ENCODE measurements around the gene ARFGEF2. TPM values are rescaled to one million over a fixed set of nuclear protein-coding genes. Genes with fewer than 3 reads are reported as not detected.

ARFGEF2 gene
- total RNA-seq, 1 experiment from 2014 or later = 22.2 TPM

DNA sequence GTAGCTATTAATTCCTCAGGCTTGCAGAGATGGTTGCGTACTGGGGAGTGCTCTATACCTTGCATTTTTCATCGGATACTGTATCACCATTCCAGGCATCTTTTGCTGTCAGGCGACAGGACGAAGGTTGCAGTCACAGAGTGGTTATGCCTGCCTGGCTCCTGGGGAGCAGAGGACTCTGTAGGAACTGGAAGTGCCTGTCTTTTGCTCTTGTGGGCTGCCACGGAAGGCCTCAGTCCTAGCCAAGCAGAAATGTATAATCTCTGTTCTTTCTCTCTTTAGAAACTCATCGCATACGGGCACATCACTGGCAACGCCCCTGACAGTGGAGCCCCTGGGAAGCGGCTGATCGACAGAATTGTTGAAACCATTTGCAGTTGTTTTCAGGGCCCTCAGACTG is 29.5 kb downstream of the ARFGEF2 start (continued):
- TF ChIP-seq, protein P1, sequence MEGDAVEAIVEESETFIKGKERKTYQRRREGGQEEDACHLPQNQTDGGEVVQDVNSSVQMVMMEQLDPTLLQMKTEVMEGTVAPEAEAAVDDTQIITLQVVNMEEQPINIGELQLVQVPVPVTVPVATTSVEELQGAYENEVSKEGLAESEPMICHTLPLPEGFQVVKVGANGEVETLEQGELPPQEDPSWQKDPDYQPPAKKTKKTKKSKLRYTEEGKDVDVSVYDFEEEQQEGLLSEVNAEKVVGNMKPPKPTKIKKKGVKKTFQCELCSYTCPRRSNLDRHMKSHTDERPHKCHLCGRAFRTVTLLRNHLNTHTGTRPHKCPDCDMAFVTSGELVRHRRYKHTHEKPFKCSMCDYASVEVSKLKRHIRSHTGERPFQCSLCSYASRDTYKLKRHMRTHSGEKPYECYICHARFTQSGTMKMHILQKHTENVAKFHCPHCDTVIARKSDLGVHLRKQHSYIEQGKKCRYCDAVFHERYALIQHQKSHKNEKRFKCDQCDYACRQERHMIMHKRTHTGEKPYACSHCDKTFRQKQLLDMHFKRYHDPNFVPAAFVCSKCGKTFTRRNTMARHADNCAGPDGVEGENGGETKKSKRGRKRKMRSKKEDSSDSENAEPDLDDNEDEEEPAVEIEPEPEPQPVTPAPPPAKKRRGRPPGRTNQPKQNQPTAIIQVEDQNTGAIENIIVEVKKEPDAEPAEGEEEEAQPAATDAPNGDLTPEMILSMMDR (IDR thresholded peaks at IDR 0.05 in 2 of 3, conservative IDR thresholded peaks at IDR 0.05 in 1 of 3; ENCODE audit: borderline replicate concordance in 1 of 3, insufficient read depth in 1 of 3, low read depth in 2 of 3, low read length in 2 of 3) = no peak
- TF ChIP-seq, protein P2, sequence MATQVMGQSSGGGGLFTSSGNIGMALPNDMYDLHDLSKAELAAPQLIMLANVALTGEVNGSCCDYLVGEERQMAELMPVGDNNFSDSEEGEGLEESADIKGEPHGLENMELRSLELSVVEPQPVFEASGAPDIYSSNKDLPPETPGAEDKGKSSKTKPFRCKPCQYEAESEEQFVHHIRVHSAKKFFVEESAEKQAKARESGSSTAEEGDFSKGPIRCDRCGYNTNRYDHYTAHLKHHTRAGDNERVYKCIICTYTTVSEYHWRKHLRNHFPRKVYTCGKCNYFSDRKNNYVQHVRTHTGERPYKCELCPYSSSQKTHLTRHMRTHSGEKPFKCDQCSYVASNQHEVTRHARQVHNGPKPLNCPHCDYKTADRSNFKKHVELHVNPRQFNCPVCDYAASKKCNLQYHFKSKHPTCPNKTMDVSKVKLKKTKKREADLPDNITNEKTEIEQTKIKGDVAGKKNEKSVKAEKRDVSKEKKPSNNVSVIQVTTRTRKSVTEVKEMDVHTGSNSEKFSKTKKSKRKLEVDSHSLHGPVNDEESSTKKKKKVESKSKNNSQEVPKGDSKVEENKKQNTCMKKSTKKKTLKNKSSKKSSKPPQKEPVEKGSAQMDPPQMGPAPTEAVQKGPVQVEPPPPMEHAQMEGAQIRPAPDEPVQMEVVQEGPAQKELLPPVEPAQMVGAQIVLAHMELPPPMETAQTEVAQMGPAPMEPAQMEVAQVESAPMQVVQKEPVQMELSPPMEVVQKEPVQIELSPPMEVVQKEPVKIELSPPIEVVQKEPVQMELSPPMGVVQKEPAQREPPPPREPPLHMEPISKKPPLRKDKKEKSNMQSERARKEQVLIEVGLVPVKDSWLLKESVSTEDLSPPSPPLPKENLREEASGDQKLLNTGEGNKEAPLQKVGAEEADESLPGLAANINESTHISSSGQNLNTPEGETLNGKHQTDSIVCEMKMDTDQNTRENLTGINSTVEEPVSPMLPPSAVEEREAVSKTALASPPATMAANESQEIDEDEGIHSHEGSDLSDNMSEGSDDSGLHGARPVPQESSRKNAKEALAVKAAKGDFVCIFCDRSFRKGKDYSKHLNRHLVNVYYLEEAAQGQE (IDR thresholded peaks at IDR 0.05; ENCODE audit: low read depth) = no peak
- TF ChIP-seq ZNF274 (IDR thresholded peaks at IDR 0.05; ENCODE audit: low read depth, low read length) (no peak), RAD21 (IDR thresholded peaks at IDR 0.05; ENCODE audit: low read depth) (no peak), CBX3 (IDR thresholded peaks at IDR 0.05; ENCODE audit: low read depth) (no peak), EZH2 (IDR thresholded peaks at IDR 0.05) (no peak)
- TF ChIP-seq, protein P3, sequence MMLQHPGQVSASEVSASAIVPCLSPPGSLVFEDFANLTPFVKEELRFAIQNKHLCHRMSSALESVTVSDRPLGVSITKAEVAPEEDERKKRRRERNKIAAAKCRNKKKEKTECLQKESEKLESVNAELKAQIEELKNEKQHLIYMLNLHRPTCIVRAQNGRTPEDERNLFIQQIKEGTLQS (IDR thresholded peaks at IDR 0.05) = no peak

DNA sequence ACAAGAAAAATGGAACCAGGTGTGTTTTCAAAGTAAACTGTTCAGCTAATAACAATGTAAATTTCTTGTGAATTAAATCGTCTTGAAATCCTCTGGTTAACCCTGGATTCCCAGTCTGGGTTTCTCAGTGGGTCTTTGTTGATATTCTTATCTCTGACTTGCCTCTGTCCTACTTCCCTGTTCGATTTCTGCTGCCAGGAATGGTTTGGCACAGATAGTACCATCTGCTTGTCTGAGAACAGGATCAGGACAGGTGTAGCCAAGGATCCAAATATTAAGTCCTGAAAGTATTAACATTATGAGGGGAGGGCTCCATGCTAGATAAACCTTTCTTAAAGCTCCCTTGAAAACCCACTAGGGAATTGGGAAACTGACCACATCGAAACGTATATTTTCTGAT is 30.1 kb downstream of the ARFGEF2 start:
- no peaks in the 10 kb centered on the region; the same call in 1 of the 2 replicates for H4K20me1 ChIP-seq (ENCODE audit: insufficient read depth)
- CTCF ChIA-PET = no interaction called here
- no peaks in the 10 kb centered on the region for H3K27me3 ChIP-seq (ENCODE audit: insufficient read depth, low read length)
- intact Hi-C loops (cut with micrococcal nuclease) = no loop called here
- H3K9me3 ChIP-seq (ENCODE audit: control insufficient read depth in 1 of 2, insufficient read depth in 1 of 2, low read depth in 1 of 2, low read length in 2 of 2) = no peaks in the 10 kb centered on the region
- no peak overlapping the region for H2AFZ ChIP-seq (ENCODE audit: low read depth, low read length, poor library complexity, severe bottlenecking)
- TF ChIP-seq, protein P4, sequence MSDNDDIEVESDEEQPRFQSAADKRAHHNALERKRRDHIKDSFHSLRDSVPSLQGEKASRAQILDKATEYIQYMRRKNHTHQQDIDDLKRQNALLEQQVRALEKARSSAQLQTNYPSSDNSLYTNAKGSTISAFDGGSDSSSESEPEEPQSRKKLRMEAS (IDR thresholded peaks at IDR 0.05) = no peak
- TF ChIP-seq RAD21 (IDR thresholded peaks at IDR 0.05; ENCODE audit: low read depth) (no peak), ZFX (IDR thresholded peaks at IDR 0.05) (no peak)
- no peaks in the 10 kb centered on the region for H3K9me2 ChIP-seq (ENCODE audit: insufficient read depth)
- POLR2A ChIA-PET = no interaction called here
- H3K79me2 ChIP-seq (ENCODE audit: insufficient read depth, low read length) = peaks cover 14% of the 10 kb centered on the region
- no peak for DNase-seq (ENCODE audit: low read depth, low spot score)
- no peak for ATAC-seq
- RAD21 ChIA-PET (ENCODE audit: low non-redundant PET in 1 of 2, low total read pairs in 2 of 2, uncharacterized antibody in 2 of 2, unreplicated experiment in 2 of 2) = no interaction called here
- H3K27ac ChIP-seq (ENCODE audit: low read depth, low read length) = no peak overlapping the region
- H3K4me1 ChIP-seq (ENCODE audit: control insufficient read depth in 1 of 2, insufficient read depth in 2 of 2, low read length in 2 of 2) = peaks cover under 1 to 1% of the 10 kb centered on the region in 2 experiments; a peak in 2 of 4 replicates
- BruUV-seq (replicated peaks) = no TSS peak
- H3K4me2 ChIP-seq (ENCODE audit: low read length) = no peak overlapping the region
- H3K4me3 ChIP-seq (replicated peaks in 1 of 2; ENCODE audit: low read depth in 1 of 2, low read length in 2 of 2) = no peak overlapping the region
- peaks cover 16 to 24% of the 10 kb centered on the region in 2 experiments; a peak in 3 of 4 replicates for H3K36me3 ChIP-seq (ENCODE audit: control insufficient read depth in 1 of 2, insufficient read depth in 2 of 2, low read length in 2 of 2)
- no peak overlapping the region for H3K9ac ChIP-seq (ENCODE audit: low read length)
